Neural cell (in vitro differentiated cells): ENCODE data around the gene MSI2.

Source experiments
- EP300 ChIP-seq: fragments of 450-650 bp; conservative IDR thresholded peaks from 2 replicates; pipeline ENCODE4 v1.6.1; 2014; ENCODE audit warnings: antibody characterized with exemption, mild to moderate bottlenecking, moderate library complexity; ENCODE audit not compliant: poor library complexity, severe bottlenecking
- EZH2 ChIP-seq: fragments of 200-600, 300-800 bp; shearing (Covaris generic), sonication (generic); IDR thresholded peaks from 2 replicates; pipeline ENCODE4 v1.6.1; 2014; ENCODE audit warnings: antibody characterized with exemption, low read length, borderline replicate concordance, mild to moderate bottlenecking; ENCODE audit not compliant: insufficient read depth, poor library complexity, severe bottlenecking
- POLR2AphosphoS5 ChIP-seq: IDR thresholded peaks from 2 replicates; pipeline ENCODE4 v1.6.1; 2012
- SMC3 ChIP-seq: fragments of 450-650 bp; conservative IDR thresholded peaks from 2 replicates; pipeline ENCODE4 v1.6.1; 2014; ENCODE audit warnings: antibody characterized with exemption, mild to moderate bottlenecking, moderate library complexity; ENCODE audit not compliant: poor library complexity
- TAF1 ChIP-seq: IDR thresholded peaks from 2 replicates; pipeline ENCODE4 v1.6.1; 2012; ENCODE audit warnings: low read depth
- TF ChIP-seq, protein P1 (sequence below): fragments of 450-650 bp; IDR thresholded peaks from 2 replicates; pipeline ENCODE4 v1.5.1; 2014; ENCODE audit warnings: antibody characterized with exemption, mild to moderate bottlenecking, moderate library complexity; ENCODE audit not compliant: poor library complexity, severe bottlenecking
- TF ChIP-seq, protein P2 (sequence below): IDR thresholded peaks from 2 replicates; pipeline ENCODE4 v1.6.1; 2012; ENCODE audit warnings: borderline replicate concordance

GRCh38 chr17:57276621-57277020, 20.3 kb downstream of the MSI2 start:
- TF ChIP-seq, protein P1, sequence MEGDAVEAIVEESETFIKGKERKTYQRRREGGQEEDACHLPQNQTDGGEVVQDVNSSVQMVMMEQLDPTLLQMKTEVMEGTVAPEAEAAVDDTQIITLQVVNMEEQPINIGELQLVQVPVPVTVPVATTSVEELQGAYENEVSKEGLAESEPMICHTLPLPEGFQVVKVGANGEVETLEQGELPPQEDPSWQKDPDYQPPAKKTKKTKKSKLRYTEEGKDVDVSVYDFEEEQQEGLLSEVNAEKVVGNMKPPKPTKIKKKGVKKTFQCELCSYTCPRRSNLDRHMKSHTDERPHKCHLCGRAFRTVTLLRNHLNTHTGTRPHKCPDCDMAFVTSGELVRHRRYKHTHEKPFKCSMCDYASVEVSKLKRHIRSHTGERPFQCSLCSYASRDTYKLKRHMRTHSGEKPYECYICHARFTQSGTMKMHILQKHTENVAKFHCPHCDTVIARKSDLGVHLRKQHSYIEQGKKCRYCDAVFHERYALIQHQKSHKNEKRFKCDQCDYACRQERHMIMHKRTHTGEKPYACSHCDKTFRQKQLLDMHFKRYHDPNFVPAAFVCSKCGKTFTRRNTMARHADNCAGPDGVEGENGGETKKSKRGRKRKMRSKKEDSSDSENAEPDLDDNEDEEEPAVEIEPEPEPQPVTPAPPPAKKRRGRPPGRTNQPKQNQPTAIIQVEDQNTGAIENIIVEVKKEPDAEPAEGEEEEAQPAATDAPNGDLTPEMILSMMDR = no peak
- TF ChIP-seq, protein P2, sequence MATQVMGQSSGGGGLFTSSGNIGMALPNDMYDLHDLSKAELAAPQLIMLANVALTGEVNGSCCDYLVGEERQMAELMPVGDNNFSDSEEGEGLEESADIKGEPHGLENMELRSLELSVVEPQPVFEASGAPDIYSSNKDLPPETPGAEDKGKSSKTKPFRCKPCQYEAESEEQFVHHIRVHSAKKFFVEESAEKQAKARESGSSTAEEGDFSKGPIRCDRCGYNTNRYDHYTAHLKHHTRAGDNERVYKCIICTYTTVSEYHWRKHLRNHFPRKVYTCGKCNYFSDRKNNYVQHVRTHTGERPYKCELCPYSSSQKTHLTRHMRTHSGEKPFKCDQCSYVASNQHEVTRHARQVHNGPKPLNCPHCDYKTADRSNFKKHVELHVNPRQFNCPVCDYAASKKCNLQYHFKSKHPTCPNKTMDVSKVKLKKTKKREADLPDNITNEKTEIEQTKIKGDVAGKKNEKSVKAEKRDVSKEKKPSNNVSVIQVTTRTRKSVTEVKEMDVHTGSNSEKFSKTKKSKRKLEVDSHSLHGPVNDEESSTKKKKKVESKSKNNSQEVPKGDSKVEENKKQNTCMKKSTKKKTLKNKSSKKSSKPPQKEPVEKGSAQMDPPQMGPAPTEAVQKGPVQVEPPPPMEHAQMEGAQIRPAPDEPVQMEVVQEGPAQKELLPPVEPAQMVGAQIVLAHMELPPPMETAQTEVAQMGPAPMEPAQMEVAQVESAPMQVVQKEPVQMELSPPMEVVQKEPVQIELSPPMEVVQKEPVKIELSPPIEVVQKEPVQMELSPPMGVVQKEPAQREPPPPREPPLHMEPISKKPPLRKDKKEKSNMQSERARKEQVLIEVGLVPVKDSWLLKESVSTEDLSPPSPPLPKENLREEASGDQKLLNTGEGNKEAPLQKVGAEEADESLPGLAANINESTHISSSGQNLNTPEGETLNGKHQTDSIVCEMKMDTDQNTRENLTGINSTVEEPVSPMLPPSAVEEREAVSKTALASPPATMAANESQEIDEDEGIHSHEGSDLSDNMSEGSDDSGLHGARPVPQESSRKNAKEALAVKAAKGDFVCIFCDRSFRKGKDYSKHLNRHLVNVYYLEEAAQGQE = no peak
- TF ChIP-seq EP300 = no peak
- TF ChIP-seq EZH2 = no peak
- no peak for TF ChIP-seq SMC3
- no peak for TF ChIP-seq POLR2AphosphoS5
- no peak for TF ChIP-seq TAF1
